Measurements from ENCODE around the gene PAX5. TPM values are rescaled to one million over a fixed set of nuclear protein-coding genes. Genes with fewer than 3 reads are reported as not detected.
A peak's percentile ranks its signal among the peaks of the same experiment; 100 is the strongest.

PAX5 gene
- total RNA-seq, 2 donors from 2014 or later: 0.52 TPM; not detected in 1

DNA sequence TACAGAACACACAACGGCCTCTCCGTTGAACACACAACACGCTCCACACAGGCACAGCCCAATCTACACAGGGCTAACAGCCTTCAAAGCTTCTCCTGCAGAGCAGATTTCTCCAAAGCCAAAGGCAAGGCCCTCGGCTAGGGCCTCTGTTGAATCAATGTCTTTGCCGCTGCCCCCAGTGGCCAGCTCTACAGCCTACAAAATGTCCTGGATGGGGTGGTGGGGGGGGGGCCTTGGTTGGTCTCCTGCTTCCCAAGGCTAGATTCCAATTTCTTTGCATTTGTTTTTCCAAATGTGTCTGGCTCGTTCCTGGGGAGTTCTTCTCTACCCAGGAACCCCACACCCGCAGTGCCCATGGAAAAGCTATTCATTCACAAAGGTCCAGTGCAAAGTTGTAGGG lies 167.2 kb downstream of the PAX5 start:
- no peak for DNase-seq
- H3K4me1 ChIP-seq: peaks cover 11% of the 10 kb centered on the region
- no peak overlapping the region for H3K4me3 ChIP-seq
- intact Hi-C loops (cut with DNase I): no loop called here
- no peaks in the 10 kb centered on the region for H3K36me3 ChIP-seq (replicated peaks in 1 of 2; ENCODE audit: insufficient read depth in 1 of 2, low read depth in 2 of 2)
- TF ChIP-seq, protein P1, sequence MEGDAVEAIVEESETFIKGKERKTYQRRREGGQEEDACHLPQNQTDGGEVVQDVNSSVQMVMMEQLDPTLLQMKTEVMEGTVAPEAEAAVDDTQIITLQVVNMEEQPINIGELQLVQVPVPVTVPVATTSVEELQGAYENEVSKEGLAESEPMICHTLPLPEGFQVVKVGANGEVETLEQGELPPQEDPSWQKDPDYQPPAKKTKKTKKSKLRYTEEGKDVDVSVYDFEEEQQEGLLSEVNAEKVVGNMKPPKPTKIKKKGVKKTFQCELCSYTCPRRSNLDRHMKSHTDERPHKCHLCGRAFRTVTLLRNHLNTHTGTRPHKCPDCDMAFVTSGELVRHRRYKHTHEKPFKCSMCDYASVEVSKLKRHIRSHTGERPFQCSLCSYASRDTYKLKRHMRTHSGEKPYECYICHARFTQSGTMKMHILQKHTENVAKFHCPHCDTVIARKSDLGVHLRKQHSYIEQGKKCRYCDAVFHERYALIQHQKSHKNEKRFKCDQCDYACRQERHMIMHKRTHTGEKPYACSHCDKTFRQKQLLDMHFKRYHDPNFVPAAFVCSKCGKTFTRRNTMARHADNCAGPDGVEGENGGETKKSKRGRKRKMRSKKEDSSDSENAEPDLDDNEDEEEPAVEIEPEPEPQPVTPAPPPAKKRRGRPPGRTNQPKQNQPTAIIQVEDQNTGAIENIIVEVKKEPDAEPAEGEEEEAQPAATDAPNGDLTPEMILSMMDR (IDR thresholded peaks at IDR 0.05): no peak
- TF ChIP-seq POLR2A (IDR thresholded peaks at IDR 0.05): no peak
- no peaks in the 10 kb centered on the region for H3K9me3 ChIP-seq
- no peak overlapping the region for H3K27ac ChIP-seq
- no peaks in the 10 kb centered on the region for H3K27me3 ChIP-seq
- no peak for ATAC-seq
- WGBS, 2 donors: 88 to 90% methylated on average over 7 of the region's 7 CpGs

- ATAC-seq (no peak), DNase-seq (no peak)
- 90% methylated on average over 20 of the region's 20 CpGs for WGBS, 2 donors
- no peaks in the 10 kb centered on the region for H3K36me3 ChIP-seq (replicated peaks in 1 of 2; ENCODE audit: insufficient read depth in 1 of 2, low read depth in 2 of 2)
- peaks cover 11% of the 10 kb centered on the region for H3K4me1 ChIP-seq
- no peak overlapping the region for H3K4me3 ChIP-seq
- no peaks in the 10 kb centered on the region for H3K9me3 ChIP-seq
- H3K27me3 ChIP-seq: no peaks in the 10 kb centered on the region
- intact Hi-C loops (cut with DNase I): no loop called here
- H3K27ac ChIP-seq: no peak overlapping the region
- no peak for TF ChIP-seq POLR2A (IDR thresholded peaks at IDR 0.05)
- TF ChIP-seq, protein P1 (IDR thresholded peaks at IDR 0.05): no peak
Measured at GRCh38 chr9:36865731-36866635, 168.1 kb downstream of the PAX5 start.

- no peaks in the 10 kb centered on the region for H3K27me3 ChIP-seq
- no peaks in the 10 kb centered on the region for H3K9me3 ChIP-seq
- no peak overlapping the region for H3K27ac ChIP-seq
- no peak overlapping the region for H3K4me3 ChIP-seq
- ATAC-seq (no peak), DNase-seq (no peak)
- H3K36me3 ChIP-seq (replicated peaks in 1 of 2; ENCODE audit: insufficient read depth in 1 of 2, low read depth in 2 of 2): no peaks in the 10 kb centered on the region
- intact Hi-C loops (cut with DNase I): no loop called here
- TF ChIP-seq, protein P1 (IDR thresholded peaks at IDR 0.05): no peak
- no peak for TF ChIP-seq POLR2A (IDR thresholded peaks at IDR 0.05)
- WGBS, 2 donors: 84 to 86% methylated on average over 15 to 25 of the region's 31 CpGs
- H3K4me1 ChIP-seq: peaks cover 11% of the 10 kb centered on the region
Measured at GRCh38 chr9:36864491-36865410, 169.3 kb downstream of the PAX5 start.

- no peak for TF ChIP-seq POLR2A (IDR thresholded peaks at IDR 0.05)
- TF ChIP-seq, protein P1 (IDR thresholded peaks at IDR 0.05): peak; percentile 33 to 56 (median 52)
- Histone ChIP-seq H3K27ac (no peak overlapping the region), H3K9me3 (no peaks in the 10 kb centered on the region), H3K4me3 (no peak overlapping the region), H3K27me3 (no peaks in the 10 kb centered on the region), H3K36me3 (replicated peaks in 1 of 2; ENCODE audit: insufficient read depth in 1 of 2, low read depth in 2 of 2) (no peaks in the 10 kb centered on the region), H3K4me1 (peaks cover 2% of the 10 kb centered on the region)
- ATAC-seq (peak; percentile 42), DNase-seq (peak; percentile 45 to 62 (median 49))
- intact Hi-C loops (cut with DNase I): no loop called here
- 41 to 55% methylated on average over 13 to 21 of the region's 21 CpGs for WGBS, 2 donors
Measured at GRCh38 chr9:36862206-36863145, 171.6 kb downstream of the PAX5 start.
